B cell (primary cell): ENCODE measurements around the gene LAPTM4A.

Source experiments
- EZH2 ChIP-seq: IDR thresholded peaks from 2 replicates; pipeline ENCODE4 v1.6.1; 2012; ENCODE audit warnings: borderline replicate concordance, low read depth, mild to moderate bottlenecking, moderate library complexity, low read length; ENCODE audit not compliant: insufficient read depth, poor library complexity, severe bottlenecking
- TF ChIP-seq, protein P1 (sequence below): fragments of 200-600 bp; IDR thresholded peaks from one replicate; pipeline ENCODE4 v1.8.0; 2022; ENCODE audit warnings: antibody characterized with exemption, mild to moderate bottlenecking

DNA sequence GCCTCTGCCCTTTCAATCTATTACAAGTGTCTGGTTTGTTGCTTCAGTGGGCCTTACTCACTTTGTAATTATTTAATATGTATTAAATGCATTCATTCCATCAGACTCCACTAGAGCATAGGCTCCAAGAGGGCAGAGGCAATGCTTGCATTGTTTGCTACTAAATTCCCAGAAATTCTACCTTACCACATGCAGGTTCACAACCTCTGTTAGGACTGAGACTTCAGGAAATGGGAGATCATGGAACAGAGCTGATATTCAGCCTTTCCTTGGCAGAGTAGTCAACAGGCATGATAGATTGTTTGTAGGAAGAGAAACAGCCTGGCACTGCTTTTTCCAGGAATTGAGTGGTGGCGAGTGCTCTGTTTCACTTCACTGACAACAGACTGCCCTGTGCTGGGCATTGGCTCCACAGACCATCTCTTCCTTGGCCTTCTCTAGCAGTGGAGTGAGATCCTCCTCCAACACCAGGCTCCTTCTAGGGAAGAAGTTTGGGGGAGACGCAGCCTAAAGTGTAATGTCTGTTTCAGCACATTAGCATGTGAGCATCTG lies 32.8 kb downstream of the LAPTM4A start:
- TF ChIP-seq, protein P1, sequence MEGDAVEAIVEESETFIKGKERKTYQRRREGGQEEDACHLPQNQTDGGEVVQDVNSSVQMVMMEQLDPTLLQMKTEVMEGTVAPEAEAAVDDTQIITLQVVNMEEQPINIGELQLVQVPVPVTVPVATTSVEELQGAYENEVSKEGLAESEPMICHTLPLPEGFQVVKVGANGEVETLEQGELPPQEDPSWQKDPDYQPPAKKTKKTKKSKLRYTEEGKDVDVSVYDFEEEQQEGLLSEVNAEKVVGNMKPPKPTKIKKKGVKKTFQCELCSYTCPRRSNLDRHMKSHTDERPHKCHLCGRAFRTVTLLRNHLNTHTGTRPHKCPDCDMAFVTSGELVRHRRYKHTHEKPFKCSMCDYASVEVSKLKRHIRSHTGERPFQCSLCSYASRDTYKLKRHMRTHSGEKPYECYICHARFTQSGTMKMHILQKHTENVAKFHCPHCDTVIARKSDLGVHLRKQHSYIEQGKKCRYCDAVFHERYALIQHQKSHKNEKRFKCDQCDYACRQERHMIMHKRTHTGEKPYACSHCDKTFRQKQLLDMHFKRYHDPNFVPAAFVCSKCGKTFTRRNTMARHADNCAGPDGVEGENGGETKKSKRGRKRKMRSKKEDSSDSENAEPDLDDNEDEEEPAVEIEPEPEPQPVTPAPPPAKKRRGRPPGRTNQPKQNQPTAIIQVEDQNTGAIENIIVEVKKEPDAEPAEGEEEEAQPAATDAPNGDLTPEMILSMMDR: no peak
- no peak for TF ChIP-seq EZH2
